NCI-H2227 (cell line): ENCODE measurements around the gene OR9A2.
"Not testable (repeated sequence)": the region's sequence is repeated elsewhere in the genome, so short reads cannot be mapped to it uniquely, and the experiment has no call there.

Experiments
- DNase-seq: peaks from one replicate; lab custom pipeline; 2025; ENCODE audit not compliant: unreplicated experiment; lab: John Stamatoyannopoulos, UW

The OR9A2 gene

GRCh38 chr7:142978402-142978801 lies 48.5 kb downstream of the OR9A2 start:
- not testable (repeated sequence) for DNase-seq
